GM21619 (cell line): ENCODE results near the gene NOL4L.
"Not testable (repeated sequence)": the region's sequence is repeated elsewhere in the genome, so short reads cannot be mapped to it uniquely, and the experiment has no call there.

Experiments used
- ATAC-seq: cut with Tn5 transposase; IDR thresholded peaks from one replicate; pipeline ENCODE4 v1.9.1; 2021; ENCODE audit not compliant: unreplicated experiment

The NOL4L gene

DNA sequence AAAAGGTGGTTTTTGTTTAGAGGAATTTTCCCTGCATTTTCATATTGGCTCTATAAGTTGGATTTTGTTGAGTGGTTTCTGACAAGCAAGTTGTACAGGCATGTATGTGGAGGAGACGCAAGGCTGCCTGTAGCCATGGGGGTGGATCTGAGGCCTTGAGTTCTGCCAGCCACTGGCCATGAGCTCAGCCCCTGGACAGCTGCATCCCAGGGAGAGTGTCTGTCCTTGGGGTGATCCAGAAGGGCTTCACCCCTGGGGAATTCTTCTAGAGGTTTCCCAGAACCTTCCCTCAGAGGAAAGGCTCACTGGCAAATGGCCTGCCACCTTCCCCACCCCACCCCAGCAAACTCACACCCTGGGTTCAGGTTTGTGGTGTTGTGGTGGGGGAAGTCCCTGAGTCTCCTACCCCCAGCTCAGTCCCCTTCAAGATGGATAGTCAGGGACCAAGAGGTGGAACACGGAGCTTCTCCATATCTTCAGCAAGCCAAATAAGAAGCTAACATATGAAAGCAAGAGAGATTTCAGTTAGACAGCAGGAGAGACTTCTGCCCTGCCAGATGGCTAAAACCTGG, 11.6 kb upstream of the NOL4L start:
- ATAC-seq, result no peak

DNA sequence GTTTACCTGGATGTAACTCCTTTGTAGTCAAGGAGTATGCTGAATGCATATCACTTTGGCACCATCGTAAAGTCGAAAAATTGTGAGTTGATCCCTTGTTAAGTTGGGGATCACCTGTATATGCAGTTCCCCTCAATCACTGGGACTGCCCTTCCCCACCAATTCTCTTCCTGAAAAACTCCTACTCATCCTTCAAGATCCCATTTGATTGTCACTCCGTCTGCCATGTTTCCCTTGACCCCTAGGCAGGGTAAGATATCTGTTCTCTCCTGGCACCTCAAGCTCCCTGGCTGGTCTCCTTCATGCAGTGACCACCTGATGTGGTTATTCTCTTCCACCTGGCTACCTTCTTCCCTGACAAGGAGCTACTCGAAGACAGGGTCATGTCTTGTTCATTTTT, 10.0 kb upstream of the NOL4L start:
- no peak for ATAC-seq

DNA sequence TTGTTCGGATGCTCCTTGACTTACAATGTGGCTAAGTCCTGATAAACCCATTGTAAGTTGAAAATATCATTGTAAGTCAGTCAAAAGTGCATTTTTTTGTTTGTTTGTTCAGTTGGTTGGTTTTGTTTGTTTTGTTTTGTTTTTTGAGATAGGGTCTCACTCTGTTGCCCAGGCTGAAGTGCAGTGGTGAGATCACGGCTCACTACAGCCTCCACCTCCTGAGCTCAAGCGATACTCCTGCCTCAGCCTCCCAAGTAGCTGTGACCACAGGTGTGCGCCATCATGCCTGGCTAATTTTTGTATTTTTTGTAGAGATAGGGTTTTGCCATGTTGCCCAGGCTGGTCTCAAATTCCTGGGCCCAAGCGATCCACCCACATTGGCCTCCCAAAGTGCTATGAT, 9.5 kb upstream of the NOL4L start:
- ATAC-seq, result not testable (repeated sequence)

DNA sequence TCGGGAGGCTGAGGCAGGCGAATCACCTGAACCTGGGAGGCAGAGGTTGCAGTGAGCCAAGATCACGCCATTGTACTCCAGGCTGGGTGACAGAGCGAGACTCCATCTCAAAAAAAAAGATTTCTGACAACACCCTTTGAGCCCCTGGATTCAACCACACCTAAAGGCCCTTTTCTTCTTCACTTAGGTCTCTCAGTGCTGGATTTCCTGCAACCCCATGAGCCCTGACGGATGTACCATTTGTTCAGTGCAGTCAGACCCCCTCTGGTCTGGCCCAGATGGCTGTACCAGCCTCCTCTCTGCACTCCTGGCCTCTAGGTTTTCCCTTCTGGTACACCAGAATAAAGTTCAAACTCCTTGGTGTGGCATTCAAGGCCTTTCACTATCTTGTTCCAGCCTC, 9.1 kb upstream of the NOL4L start:
- ATAC-seq, result no peak

DNA sequence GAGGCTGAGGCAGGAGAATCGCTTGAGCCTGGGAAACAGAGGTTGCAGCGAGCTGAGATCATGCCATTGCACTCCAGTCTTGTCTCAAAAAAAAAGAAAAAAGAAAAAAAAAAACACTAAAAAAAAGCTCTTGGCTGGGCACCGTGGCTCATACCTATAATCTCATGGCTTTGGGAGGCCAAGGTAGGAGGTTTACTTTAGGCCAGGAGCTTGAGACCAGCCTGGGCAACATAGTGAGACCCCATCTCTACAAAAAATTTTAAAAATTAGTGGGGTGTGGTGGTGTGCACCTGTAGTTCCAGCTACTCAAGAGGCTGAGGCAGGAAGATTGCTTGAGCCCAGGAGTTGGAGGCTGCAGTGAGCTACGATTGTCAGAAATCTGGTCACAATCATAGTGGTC, 7.5 kb upstream of the NOL4L start:
- not testable (repeated sequence) for ATAC-seq

DNA sequence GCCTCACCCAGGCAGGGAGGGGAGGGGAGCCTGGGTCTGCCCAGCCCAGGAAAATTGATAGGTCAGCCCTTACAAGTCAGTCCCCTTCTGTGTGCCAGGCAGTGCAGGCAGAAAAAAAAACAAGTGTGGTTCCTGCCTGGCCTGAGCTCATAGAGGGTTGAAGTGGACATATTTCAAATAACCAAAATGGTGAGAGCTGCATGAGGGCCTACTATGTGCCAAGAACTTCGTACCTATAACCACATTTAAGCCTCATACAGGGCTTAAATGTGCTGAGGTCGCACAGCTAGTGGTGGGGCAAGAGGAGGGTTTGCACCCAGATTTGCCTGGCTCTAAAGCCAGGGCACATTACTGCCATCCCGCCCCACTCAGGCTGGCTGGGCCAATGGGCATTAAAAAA, 6.9 kb upstream of the NOL4L start:
- ATAC-seq, result no peak

DNA sequence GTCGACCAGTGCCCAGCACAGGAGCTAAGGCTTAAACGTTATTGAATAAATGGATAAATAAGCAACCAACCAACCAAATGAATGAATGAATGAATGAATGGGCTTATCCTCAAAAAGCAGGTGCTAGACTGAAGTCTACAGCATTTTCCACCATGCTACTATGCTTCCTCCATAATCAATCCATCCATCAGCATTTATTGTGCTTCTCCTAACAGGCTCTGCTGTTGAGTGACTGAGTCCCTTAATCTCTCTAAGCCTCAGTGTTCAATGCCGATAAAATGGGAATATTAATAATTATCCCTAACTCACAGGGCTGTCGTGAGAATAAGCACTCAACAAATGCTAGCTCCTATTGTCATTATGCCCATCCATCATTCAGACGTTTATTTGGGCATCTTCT, 4.6 kb upstream of the NOL4L start:
- no peak for ATAC-seq

DNA sequence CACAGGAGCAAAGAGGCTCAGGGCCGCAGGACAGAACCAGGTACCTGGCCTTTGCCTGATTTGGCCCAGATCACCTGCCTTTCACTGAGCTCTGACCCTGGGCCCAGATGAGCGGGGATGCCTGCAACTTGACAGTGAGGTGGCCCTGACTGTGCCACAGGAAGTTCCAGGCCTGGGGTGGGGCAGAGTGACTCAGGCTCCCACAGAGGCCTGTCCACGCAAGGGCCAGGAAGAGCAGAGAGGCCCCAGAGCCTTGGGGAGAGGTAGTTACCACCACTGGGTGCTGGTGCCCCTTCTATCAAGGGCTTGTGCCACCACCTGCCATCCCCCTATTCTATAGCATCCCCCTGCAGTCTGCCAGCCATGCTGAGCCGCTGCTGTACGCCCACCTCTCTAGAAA, 4.1 kb upstream of the NOL4L start:
- no peak for ATAC-seq

DNA sequence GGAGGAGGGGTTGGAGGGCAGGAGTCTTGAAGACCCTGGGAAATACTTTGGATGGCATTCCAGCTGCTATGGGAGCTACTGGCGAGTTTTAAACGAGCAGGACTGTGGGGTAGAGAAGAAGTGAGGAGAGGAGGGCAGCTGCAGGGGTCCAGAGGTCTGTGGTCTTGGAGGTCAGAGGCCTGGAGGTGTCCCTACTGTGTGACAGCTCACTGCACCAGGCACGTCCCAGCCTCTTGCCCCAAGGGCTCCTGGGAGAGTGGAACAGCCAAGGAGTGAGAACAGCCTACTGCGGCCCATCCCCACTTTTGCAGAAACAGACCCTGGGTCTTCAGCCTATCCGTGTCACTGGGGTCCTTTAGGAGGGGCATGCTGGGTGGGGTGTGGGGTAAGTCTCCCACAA, 2.9 kb upstream of the NOL4L start:
- no peak for ATAC-seq

DNA sequence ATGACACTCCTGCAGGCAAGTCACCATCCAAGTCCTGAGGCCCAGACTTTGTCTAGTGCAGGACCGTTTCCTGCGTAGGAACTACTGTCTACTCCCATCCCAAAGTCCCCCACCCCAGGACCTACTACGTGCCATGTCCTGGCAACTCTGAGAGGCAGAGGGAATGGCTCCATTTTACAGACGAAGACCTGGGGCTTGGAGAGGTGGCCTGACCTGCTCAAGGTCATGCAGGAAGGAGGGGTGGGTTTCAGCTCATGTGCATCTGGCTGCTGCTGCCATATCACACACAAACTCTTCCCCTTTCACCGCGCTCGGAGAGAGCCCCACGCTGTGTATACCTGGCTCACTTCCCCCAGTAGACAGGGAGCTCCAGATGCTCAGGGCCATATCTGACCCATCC, 1.2 kb upstream of the NOL4L start:
- no peak for ATAC-seq

DNA sequence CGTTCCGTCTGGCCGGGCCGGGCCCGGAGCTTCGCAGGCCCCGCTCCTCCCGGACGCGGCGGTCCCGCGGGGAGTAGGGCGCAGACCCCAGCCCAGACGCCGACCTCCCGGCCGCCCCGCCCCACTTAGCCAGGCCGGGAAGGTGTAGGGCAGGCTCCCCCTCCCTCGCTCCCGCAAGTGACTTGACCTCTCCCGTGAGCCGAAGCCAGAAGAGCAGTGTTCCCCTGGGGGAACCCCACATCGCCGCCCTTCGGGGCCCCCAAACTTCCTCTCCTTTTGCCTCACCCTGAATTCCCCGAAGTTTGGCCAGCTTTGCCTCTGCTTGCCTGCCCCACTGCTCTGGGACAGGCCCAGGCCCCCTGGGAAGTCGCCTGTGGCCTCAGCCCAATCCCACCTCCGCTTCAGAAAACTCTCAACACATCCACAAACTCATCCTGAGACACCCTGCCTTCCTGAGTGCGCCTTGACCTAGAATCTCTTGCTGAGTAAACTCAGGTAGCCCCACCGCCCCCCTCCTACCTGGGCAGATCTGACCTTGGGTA, 524 bp upstream of the NOL4L start:
- no peak for ATAC-seq

DNA sequence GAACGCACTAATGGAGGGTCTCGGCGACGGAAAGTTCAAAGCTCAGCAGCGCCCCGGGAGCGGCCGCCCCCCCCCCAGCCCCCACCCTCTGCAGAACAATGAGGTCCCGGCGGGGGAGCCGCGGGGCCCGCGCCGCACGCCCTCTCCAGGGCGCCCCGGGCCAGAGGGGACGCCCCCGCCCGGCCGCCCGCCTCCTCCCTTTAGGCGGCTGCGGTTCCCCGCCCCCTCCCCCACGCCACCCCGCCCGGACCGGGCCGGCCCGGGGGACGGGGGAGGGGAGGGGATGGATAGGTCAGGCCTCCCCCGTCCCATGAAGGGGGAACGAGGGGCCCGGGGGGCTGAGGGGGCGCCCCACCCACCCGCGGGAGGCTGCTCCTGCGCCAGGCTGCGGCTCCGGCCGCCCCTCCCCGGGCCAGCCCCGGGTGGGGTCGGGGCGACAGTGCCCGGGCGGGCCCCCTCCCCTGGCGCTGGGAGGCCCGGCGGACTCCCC, 1.5 kb downstream of the NOL4L start:
- ATAC-seq, result no peak

DNA sequence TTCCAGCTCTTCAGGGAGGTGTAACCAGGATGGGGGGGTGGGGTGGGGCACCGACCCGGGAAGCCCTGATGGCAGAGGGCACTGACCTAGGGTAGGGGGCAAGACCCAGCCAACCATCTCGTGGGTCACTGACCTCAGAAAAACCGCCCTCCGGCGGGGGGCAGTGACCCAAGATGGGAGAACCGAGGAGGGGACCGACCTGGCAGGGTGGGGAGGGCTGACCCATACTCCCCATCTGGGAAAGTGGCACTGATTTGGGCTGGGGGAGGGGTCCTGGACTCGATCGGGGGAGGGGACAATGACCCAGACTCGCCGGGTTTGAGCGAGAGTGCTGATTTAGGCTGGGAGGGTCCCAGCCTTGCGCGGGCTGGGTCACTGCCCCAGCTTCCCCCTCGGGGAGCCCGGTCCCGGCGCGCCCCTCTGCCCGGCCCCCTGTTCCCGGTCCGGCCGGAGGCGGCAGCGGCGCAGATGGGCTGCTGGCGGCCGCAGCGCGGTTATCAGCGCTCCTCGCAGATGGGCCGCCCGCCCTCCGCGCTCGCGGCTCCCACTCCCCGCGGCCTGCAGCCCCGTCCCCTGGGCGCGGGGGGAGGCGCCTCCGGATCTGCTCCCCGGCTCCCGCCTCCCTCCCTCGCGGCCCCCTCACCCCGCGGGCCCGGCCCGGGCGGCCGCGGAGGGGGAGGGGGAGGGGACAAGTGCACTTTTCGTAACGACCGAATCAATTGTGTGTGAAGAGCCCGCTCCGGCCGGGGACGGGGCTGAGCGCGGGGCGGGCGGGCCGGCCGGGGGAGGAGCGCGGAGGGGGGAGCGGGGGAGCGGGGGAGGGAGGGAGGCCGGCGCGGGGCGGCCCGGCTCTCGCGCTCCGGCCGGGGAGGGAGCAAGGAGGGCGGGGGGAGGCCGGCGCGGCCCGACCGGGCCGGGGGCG, 2.2 kb downstream of the NOL4L start:
- ATAC-seq, result no peak

DNA sequence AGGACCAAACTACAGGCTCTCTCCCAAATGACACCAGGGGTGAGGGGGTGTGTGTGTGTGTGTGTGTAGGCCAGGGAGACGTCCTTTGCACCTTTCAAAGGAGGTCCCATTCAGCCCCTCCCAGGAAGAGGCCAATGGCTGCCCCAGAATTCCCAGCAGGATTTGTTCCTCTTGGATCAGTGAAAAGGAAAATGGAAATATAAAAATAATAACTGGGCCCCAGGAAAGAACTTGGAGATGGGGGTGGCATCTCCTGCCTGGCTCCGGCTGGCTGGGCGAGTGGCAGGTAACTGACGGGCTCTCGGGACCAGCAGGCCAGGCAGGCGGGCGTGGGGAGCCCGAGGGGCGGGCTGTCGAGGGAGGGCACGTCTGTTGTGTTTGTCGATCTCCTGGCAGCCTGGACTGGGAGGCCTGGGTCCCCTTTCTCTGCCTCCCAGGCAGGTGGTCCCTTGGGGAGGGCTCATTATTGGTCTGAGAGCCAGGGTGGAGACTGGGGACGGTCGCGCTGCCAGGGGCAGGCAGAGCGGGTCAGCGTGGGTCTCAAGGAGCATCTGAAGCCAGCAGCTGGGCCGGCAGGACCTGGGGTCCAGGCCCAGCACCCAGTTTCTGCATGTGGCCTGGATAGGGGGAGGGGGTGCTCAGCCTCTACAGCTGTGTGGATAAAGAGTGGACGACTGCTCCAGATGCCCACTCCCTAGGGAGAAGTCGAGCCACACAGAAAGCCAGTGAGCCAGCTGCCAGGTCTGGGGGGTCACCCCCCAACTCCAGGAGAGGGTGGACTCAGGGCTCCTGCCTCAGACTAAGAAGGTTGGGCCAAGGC, 3.1 kb downstream of the NOL4L start:
- ATAC-seq, result no peak

DNA sequence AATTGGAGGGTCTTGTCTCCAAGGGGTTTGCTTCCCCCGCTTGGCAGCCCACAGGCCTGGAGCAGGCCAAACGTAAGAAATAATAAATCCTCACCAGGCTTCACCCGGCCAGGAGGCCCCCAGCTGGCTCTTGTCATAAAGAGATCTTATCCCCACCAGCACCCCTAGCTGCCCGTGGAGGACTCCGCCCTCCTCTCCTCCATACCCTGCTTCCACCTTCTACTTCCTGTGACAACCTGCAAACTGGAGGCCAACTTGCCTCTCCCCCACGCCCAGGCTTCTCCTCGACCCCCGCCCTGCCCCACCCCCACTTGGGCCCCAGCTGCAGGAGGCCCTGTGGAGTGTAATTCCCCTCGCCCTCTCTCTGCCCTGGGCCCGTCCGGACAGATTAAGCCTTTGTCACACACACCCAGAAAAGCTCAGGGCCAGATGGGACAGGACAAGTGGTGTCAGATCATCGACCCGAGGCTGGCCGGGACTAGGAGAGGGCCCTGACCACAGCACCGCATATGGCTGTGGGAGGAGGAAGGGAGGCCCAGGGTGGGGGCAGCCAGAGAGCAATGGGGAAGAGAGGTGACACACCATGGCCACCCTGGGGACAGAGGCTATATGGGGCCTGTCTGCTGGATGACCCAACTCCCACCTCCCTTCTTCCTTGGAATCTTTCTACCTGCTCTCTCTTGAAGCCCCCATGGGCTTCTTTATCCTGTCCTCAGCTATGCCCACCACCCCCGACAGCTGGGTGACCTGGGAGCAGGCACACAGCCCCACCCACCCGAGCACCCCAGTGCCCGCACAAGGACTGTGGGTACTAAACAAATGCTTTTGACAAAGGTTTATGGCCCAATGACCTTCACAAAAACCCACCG, 3.9 kb downstream of the NOL4L start:
- no peak for ATAC-seq

DNA sequence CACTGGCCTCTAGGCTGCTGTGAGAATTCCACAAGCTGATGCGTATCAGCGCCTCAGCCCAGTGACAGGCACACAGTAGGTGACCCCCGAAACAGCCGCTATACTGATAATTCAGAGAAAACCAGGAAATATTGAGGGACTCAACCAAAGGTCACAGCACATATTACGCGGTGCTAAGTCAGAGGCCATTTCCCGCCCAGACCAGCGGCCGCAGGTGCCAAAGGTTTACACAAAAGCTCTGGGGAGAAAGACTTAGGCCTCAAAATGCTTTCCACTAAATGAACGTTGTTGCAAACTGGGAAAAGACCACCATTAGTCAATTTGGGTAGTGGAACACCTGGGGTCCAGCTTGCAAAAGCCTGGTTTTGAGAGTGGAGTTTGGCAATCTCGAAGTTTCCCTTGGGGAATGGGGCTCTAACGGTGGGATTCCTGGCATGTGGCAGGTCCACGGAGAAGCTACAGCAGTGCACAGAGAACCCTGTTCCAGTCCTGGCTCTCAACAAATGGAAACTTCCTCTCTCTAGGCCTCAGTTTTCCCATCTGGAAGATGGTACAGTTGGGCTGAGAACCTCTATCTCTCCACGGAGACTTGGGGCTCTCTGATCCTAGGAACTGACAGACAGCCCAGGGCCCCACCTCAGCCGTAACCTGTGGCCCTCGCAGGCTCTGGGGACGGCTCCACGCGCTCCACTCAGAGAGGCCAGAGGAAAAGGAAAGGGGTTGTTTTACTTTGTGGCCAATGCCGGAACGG, 4.7 kb downstream of the NOL4L start:
- no peak for ATAC-seq

DNA sequence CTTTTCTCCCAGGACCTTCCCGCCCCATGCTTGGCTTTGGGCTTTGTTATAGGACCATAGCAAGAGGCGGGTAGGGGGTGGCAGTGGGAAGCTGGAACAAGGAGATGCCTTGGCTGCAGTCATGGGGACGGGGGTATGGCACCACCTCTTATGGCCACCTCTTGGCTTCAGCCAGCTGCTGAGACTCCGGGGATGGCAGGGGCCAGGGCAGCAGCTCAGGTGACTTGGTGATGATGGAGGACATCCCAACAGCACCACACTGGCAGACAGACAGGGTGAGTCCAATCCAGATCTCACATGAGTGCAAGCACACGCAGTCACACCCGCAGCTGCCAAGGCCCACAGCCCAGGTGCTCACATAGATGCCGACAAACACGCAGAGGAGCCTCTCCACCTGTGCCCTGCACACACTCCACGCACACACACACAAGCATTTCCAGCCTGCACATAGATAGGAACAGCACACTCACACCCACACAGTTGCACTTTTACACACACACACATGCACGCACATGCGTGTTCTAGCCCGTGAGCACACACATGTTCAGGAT, 6.2 kb downstream of the NOL4L start:
- ATAC-seq, result no peak

DNA sequence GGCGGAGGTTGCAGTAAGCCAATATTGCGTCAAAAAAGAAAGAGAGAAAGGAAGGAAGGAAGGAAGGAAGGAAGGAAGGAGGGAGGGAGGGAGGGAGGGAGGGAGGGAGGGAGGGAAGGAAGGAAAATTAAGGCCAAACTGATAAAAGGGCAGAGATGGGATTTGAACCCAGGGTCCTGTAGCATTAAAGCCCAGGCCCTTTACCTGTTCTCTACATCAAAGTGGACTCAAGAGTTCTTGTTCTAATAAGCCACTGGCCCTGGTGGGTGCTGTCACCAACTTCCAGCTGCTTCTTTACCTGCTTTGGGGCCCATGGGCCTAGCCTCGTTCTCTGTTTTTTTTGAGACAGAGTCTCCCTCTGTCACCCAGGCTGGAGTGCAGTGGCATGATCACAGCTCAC, 7.1 kb downstream of the NOL4L start:
- ATAC-seq, result not testable (repeated sequence)

DNA sequence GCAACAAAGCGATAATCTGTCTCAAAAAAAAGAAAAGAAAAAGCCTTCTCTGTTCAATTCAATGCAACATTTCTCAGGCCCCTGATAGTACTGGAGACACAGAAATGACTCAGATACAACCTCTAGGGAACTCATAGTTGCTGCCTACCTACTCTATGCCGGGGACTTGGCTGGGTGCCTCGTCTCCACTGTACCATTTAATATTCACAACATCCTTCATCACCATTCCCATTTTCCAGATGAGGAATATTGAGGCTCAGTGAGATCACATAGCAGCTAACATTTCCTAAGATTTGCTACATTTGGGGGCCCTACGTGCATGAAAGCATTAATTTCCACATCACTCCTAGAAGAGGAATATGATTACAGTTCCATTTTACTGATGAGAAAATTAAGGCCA, 7.5 kb downstream of the NOL4L start:
- ATAC-seq, result no peak
